Medulla oblongata (tissue), 1 donor: ENCODE results near the gene PIP4P1.

ENCODE experiments used
- DNase-seq: peaks from one replicate; pipeline ENCODE4 v3.0.0-alpha.2; 2015; ENCODE audit errors: extremely low spot score

PIP4P1 gene

DNA sequence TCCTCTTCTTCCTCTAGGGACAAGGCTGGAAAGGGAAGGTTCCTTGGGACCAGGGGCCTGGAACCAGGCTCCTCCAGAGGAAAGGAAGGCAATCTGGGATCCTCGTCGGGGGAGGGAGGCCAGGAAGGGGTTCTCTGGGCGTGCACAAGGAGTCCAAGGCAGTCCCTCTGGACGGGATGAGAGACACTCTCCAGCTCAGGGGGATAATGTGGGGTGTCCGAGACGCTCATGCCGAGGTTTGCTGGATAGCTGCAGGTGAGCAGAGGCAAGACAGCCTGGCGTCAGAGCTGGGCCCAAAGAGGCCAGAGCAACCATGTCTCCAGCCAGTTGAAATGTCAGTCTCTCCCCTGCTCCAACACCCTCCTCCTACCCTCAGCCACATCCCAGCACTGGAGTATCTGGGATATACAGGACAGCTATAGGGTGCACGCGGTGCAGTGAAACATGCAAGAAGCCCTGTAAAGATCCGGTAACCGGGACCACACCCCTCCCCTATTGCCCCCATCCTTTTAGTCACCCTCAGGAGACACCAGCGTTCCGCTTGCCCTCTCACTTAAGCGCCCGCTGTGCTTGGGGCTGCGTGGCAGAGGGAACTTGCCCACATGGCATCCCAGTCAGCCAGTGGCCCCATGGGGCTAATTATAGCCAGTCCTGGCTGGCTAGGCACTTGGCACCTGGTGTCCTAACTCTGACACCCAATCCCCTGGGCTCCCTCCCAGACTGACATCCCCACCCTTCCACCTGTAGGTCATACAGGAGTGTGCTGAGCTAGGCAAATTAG is 25.5 kb downstream of the PIP4P1 start, which contains the start of gene KLHL33:
TSS of gene KLHL33 (minus strand) at position 585 of the 781 bp plus-strand sequence. CDS start at position 230, 355 bp downstream.
- DNase-seq: no peak

DNA sequence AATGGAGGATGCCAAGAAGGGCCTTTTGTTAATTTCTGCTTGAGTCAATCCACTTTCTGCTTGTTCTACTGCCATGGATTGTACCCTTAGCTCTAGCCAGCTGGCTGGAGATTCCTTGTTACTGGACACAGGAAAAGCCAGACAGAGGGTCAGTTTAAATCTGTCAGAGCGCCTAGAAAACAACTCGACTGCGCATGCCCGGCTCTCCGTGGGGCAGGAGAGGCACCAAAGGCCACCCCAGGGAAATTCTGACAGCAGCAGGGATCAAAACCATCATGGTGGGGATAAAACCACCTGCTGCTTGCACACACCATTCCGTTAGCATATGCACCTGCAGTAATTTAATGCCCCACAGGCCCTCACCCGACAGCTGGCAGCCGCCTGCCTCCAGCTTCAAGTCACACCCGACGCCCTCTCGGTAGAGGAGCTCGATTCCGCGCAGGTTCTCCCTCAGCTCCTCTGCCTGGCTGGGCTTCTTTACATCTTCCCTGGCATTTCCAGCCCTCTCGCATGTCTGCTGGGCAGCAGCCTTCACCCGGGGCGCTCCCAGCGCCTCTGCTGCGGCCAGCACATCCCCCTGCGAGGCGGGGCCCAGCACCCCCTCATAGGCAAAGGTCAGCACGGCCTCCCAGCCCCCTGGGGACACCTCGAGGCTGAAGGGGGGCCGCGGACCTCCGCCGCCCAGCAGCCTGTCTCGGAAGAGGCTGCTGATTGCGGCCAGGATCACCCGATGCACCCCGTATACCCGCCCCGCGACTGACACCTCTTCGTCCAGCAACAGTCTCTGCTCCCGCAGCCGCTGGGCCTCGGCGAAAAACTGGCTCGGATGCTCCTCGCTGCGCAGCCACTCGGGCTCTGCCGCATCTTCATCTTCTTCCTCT is 26.3 kb downstream of the PIP4P1 start:
- peak; percentile 88 for DNase-seq

DNA sequence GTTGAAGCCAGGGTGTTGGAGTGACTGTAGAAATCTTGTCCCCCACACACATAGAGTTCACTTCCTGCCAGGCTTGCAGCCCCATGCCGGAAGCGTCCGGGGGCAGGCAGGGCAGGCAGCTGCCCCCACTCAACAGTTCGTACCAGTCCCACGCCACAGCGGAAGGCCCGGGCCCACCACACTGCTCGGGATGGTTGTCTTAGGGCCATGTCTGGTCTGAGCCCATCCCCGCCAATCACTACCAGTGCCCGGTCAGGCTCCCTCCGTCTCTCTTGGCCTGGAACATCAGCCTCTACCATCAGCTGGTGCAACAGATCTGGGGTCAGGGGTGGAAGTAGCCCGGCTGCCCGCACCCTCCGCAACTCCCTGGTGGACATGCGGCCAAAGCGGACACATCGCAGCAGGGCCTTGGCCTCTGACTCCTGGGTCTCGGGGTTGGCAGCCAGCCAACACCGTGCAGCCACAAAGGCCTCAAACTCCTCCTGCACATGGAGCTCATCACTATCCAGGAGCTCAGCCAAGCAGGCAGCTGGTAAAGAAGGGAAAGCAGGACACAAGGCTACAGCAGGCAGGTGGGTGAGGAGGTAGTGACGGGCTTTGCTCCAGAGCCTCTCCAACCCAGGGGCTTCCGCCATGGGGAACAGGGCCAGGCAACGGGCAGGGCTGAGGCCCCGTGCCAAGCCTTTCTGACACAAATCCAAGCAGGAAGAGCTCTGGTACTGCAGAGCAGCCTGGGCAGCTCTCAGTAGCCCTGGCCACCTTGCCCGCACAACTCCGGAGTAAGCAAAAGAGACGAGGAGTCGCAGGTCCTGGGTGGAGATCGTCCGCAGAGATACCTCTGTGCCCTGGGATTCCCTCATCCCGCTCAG is 31.2 kb downstream of the PIP4P1 start:
- no peak for DNase-seq

DNA sequence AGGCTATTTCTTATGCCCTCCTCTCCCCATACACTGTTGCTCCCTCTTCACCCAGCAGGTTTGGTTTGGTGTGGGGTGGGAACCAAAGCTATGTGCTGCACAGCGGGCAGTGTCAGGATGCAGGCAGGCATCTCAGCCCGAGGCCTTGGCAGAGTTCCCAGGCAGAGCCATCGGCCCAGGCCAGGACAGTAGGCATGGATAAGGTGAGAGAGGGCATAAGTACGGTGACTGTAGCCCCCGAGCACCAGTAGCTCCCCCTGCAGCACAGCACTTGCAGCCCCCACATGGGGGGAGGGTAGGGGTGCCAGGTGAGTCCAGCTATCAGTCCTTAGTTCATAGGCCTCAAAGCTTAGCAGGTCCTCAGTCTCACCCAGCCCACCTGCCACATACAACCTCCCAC is 32.4 kb downstream of the PIP4P1 start:
- no peak for DNase-seq

DNA sequence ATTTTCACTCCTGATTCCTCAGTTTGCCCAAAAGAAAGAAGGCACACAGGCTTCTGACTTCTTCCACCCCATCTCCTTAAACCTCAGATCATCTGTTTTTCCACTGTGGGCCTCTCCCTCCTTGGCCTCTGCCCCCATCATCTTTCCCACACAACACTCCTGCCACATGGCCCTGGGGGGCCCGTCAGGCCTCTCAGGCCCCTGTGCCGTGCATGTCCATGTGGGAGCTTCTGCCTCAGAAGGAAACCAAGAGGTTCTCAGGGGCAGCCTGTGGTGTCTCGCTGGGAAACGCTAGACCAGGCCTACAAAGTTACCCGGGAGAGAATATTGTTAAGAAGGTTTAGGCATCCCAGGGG is 33.2 kb downstream of the PIP4P1 start:
- DNase-seq: no peak

DNA sequence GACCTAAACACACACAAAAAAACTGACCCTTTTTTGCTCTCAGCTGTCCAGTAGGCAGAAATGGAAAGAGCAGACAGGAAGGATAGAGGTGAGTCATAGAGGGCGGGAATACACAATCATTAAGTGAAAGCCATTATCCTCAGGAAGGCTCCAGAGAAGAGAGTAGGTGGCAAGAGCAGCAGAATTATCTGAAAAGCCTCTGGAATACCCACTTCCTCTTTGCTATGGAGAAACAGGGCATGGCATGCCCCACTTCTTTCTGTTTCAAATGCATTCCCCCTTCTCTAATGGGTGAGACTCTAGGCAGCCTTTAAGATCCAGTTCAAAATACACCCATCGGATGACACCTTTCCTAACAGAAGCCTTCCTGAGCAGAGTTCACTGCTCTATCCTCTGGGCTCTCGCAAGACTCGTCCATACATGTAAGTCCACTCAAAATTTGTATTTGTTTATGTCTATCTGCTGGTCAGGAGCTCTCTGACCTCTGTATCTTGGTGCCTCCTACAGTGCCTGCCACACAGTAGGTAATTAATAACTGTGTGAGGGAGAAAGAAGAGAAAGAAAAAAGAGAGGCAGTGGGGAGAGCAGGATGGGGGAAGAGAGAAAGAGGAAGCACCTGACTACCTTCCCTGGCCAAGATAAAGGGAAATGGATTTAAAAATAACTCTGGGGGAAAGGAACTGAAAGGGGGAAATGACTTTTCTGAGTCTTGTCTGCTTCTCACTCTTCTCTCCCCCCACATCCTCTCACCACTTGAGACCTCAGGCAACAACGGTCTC is 33.8 kb downstream of the PIP4P1 start:
- peak; percentile 75 for DNase-seq

DNA sequence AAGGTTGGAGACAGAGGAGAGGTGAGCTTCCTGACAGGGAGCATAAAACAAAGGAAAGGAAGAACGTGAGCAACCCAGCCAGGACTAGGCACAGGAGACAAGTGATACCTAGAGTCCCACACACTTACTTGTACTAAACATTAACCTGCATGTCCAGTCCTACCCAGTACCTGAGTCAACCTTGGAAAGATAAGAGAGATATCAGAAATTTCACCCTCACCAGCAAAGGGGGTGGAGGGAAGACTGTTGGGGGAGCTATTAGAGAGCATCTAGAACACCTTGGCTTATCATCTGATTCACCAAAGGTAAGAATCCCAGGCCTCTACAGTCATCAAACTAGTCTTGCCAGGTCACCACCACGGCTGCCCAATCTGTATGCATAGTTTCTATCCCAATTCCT is 36.4 kb downstream of the PIP4P1 start:
- no peak for DNase-seq

DNA sequence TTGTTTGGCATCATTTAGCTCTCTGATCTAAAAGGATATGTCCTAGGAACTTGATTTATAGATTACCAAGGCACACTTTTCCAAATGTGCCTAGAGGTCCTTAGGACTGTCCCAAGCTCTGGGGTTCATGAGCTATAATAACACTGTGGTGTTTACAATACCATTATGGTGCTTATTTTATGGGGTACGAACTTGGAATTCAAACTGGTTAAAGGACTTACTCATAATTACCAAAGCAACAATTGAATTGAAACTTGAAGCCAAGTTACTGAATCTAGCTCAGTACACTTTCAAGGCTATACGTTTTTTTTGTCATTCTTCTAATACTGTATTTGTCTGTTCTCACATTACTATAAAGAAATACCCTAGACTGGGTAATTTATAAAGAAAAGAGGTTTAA is 38.3 kb downstream of the PIP4P1 start:
- no peak for DNase-seq

DNA sequence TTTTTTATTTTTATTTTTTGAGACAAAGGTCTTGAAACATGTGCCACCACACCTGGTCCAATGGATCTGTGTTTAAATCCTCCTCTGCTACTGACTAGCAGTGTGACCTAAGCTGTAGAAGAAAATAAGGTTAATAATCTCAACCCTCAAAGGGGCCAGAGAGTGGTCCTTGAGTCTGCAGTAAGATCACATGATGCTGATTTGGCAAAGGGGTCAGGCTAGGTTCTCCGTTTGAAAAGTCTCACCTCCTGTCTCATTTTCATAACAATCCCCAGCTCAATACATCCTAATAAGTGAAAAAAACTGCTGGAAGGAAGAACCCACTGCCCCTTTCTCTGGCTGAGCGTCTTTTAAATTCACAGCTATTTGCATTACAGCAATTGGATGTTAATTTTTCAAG is 40.0 kb downstream of the PIP4P1 start:
- DNase-seq: no peak

DNA sequence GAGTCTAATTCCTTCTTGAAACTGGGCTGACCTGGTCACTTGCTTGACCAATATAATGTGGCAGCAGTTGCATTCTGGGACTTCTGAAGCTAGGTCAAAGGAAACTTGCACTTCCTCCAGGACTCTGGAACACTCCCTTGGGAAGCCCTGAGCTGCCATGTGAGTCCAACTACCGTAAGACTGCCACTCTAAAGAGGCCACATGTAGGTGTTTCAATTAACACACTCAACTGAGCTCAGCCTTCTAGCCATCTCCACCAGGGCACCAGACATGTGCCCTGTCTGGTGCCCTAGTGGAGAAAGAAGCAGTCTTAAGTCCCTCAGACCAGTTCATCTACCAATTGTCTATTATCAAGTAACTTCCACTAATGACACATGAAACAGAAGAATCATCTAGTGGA is 41.8 kb downstream of the PIP4P1 start:
- no peak for DNase-seq

DNA sequence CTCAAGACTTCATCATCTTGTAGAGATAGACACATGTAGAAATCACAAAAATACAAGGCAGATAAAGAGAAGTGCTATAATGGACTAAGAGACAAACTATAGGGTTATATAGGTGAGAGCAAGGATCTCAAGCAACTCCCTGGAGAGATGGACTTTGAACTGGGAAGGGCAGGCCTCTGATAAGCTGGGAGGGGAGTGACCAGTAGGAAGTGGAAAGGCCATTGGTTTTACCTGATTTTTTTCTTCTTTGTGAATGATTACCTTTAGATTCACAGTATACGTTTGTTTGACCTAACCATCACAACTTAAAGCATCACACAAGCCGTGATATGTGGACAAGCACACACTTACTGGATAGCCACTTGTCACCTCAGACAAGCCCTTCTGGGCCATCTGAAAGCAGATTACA is 42.7 kb downstream of the PIP4P1 start:
- DNase-seq: no peak

DNA sequence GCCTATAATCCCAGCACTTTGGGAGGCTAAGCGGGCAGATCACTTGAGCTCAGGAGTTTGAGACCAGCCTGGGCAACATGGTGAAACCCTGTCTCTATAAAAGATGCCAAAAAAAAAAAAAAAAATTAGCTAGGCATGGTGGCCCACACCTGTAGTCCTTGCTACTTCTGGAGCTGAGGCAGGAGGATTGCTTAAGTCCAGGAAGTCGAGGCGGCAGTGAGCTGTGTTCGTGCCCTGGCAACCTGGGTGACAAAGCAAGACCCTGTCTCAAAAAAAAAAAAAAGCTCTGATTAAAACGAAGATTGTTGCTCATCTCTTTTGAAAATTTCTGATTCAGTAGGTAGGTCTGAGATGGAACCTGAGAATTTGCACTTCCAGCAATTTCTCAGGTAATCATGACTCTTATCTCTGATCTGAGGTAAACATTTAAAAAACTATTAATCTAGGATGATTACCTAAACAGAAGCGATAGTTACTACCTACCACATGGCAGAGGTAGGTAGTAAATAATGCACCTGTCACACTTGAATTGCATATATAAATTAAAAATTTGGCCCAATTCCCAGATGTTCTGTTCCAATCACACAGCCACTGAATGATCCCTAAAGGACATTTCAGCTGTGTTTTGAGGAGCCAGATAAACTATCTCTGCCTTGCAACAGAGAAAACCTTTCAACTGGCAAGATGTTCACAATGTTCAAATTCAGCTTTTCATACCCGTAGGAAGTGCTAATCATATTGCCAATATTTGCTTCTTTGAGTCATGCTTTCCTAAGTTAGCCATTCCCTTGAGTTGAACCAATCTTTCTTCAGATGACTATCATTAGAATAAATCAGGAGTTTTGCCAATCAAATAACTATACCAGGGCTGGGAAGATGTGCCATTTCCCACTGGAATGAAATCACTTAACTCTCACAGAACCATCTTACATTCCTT is 43.7 kb downstream of the PIP4P1 start:
- DNase-seq: no peak

DNA sequence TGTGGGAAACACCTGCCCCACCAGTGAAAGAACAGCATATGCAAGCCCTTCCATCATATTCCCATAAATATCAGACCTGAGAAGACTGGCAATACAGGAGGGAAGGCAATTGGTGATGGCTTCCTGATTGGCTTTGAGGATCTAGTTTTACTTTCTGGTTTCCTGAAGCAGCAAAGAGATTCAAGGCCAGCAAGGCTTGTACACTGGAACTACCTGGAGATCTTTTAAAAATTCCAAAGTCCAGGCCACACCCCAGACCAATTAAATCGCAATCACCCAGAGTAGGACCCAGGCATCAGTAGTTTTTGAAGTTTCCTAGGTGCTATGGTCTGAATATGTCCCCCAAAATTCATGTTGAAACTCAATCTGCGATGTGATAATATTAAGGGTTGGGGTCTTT is 45.0 kb downstream of the PIP4P1 start:
- no peak for DNase-seq

DNA sequence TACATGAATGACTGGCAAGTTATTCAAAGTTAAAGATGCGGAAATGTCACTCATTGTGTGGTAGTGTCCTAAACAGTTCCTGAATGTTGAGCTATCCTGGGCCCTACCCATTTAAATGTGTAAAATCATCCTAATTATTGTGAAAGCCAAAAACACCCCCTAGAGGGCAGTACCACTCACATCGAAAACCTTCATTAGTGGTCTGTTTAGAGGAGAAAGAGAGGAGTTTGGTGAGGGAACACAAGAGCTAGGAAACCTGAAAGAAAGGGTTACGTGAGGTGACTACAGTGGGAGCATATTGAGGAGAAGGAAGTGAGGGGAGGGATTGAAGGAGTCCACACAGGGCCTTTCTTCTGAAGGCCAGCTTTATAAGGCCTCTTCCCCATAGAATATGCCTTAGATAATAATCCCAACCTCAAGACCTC is 45.4 kb downstream of the PIP4P1 start:
- DNase-seq: peak; percentile 80

DNA sequence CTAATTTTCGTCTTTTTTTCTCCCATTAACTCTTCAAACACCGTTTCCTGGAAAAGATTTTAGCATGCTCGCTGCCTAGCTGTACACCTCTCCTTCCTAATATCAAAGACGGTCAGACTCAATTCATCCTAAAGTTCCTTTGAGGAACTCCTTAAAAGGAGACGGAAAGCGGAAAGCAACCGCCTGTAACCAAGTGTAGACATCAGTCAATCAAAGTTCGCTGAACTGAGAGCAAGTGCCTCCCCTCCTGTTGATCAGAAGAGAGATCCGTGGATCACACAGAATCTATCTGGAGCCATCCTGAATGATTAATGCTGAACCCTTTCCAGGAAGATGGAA is 47.5 kb downstream of the PIP4P1 start:
- peak; percentile 62 for DNase-seq

DNA sequence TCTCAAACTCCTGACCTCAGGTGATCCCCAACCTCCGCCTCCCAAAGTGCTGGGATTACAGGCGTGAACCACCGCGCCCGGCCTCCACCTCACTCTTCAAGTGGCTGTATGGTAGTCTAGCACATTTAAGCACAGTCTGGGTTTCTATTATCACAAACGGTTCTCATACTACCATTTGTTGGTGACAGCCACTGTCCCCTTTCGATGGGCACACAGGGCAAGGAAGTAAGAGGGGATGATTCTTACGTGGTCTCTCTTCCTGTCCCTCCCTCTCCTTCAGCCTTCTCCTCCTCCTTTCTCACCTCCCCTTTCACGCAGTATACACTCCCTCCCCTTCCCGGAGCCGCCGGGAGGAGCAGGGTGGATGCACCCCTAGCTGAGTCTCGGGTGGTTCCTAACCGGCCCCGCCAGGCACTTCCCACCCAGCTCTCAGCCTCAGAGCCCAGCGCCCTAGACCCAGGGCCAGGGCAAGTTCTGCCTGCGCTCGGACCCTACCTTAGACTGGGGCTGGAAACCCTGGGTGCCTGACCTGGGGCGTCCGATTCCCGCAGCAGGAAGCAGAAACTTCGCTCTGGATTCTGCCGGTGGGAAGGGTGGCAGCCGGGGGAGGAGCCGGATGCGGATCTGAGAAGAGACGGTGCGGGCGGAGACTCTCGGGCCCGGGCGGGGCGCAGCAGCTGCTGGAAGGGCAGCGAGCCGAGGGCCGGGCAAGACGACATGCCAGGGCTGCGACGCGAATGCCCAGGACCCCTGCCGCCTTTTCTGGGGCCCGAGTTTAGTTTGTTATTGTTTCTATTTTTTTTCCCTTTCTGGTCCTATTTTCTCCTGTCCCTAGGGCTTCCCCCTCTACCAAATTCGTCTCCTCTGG is 48.1 kb downstream of the PIP4P1 start, which contains the start of gene TEP1:
TSS of gene TEP1 (minus strand) at position 626 of the 868 bp plus-strand sequence. CDS start 5,062 bp downstream, outside the sequence.
- DNase-seq: peak; percentile 79

DNA sequence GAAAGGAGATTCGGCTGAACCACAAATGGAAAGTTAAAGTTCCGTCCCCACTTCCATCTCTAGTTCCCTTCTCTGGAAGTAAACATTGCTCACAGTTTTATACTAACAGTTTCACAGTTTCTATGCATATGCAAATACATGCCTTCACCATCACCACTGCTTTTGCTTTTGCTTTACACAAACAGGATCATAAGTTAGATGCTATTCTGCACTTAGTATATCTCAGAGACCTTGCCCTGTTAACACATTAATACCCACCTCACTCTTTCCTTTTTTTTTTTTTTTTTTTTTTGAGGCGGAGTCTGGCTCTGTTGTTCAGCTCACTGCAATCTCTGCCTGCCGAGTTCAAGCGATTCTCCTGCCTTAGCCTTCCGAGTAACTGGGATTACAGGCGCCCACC is 48.8 kb downstream of the PIP4P1 start:
- no peak for DNase-seq

DNA sequence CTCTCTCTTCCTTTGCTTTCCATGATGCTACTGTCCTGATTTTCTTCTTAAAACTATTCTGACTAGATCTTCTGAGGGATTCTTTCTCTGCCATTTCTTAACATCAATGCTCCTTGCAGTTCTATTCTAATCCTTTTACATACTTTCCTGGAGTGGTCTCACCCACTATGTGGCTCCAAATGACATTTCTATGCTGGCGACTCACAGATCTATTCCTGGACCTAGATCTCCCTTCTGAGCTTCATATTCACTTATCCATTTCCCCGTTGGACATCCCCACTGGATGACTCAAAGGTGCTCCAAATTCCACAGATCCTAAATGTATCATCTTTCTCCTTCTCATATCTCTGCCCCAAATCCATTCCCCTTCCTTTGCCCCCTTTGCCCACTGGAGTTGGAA is 52.0 kb downstream of the PIP4P1 start:
- DNase-seq: no peak
